GM11168 (cell line): ENCODE measurements around the gene MRPL55.

ENCODE experiments used
- in situ Hi-C: fragments of 300-500 bp; cut with MboI; formaldehyde crosslinking; loops from one replicate; pipeline ENCODE4 v1.12.0; 2022; ENCODE audit warnings: low sequenced_read_pairs; ENCODE audit not compliant: unreplicated experiment

The MRPL55 gene

GRCh38 chr1:228088586-228089498 is 20.3 kb downstream of the MRPL55 start:
- in situ Hi-C loops, result no loop called here

GRCh38 chr1:228087771-228088251 is 21.3 kb downstream of the MRPL55 start:
- in situ Hi-C loops, result no loop called here

- in situ Hi-C loops, result no loop called here
These were observed 23.7 kb downstream of the MRPL55 start for GRCh38 chr1:228085287-228085951.

GRCh38 chr1:228084797-228085196 is 24.3 kb downstream of the MRPL55 start:
- in situ Hi-C loops, result no loop called here

GRCh38 chr1:228084325-228084724 is 24.8 kb downstream of the MRPL55 start:
- in situ Hi-C loops, result no loop called here

- in situ Hi-C loops, result no loop called here
These were observed 25.2 kb downstream of the MRPL55 start for GRCh38 chr1:228083871-228084278.

GRCh38 chr1:228082918-228083870 is 25.9 kb downstream of the MRPL55 start:
- in situ Hi-C loops, result no loop called here

GRCh38 chr1:228082214-228082917 is 26.7 kb downstream of the MRPL55 start, which contains the start of gene ARF1:
Gene ARF1, plus strand, starts transcription at chr1:228082708. Its CDS starts 14,407 bp downstream, at chr1:228097115.
- in situ Hi-C loops, result no loop called here

GRCh38 chr1:228081578-228082213 is 27.4 kb downstream of the MRPL55 start:
- in situ Hi-C loops, result no loop called here

GRCh38 chr1:228081144-228081543 is 28.0 kb downstream of the MRPL55 start:
- in situ Hi-C loops, result no loop called here

- in situ Hi-C loops, result no loop called here
These were observed 29.4 kb downstream of the MRPL55 start for GRCh38 chr1:228079601-228080263.

GRCh38 chr1:228079013-228079412 is 30.1 kb downstream of the MRPL55 start:
- in situ Hi-C loops, result no loop called here

GRCh38 chr1:228077565-228078330 is 31.4 kb downstream of the MRPL55 start:
- in situ Hi-C loops, result no loop called here

- in situ Hi-C loops, result no loop called here
These were observed 32.2 kb downstream of the MRPL55 start for GRCh38 chr1:228076796-228077430.

- in situ Hi-C loops, result no loop called here
These were observed 33.3 kb downstream of the MRPL55 start for GRCh38 chr1:228075801-228076271.

- in situ Hi-C loops, result no loop called here
These were observed 34.0 kb downstream of the MRPL55 start for GRCh38 chr1:228074954-228075730.
